H1 (cell line): ENCODE results near the gene PDE1C. TPM values are rescaled to one million over a fixed set of nuclear protein-coding genes. Genes with fewer than 3 reads are reported as not detected.

Source experiments
- CREB1 ChIP-seq: IDR thresholded peaks from 2 replicates; pipeline ENCODE4 v1.6.1; 2012; ENCODE audit warnings: inconsistent platforms
- YY1 ChIP-seq: IDR thresholded peaks from 2 replicates; pipeline ENCODE4 v1.6.1; 2011; ENCODE audit warnings: low read depth, mild to moderate bottlenecking, low read length
- polyA plus RNA-seq, 7 experiments: library from polyadenylated mRNA; depleted of rRNA in 3 of 7; stranded (reverse) in 5 of 7; unstranded in 2 of 7; fragments of >200 nt in 5 of 7; fragments of 200-250 nt in 2 of 7; gene quantifications; 1 replicate in 5 of 7; 2 replicates in 1 of 7; 4 replicates in 1 of 7; pipeline versions ENCODE4 v1.2.1 to v1.2.3, GENCODE V29; 2011 to 2013; ENCODE audit warnings: missing spikeins in 2 of 7, mixed read lengths in 2 of 7
- total RNA-seq: library from RNA; stranded (reverse); fragmentation: NEBNext Ultra II Directional; extraction: Animal tissue kit (Norgen Biotek cat#: 25700); gene quantifications from 2 replicates; pipeline ENCODE4 v1.2.1, GENCODE V29; 2021
- TF ChIP-seq, protein P1 (sequence below): IDR thresholded peaks from 2 replicates; pipeline ENCODE4 v1.6.1; 2012; ENCODE audit warnings: low read length, inconsistent platforms
- TF ChIP-seq, protein P2 (sequence below): IDR thresholded peaks from 2 replicates; pipeline ENCODE4 v1.6.1; 2011; ENCODE audit warnings: low read length, improper control_type of control experiment

Gene PDE1C
- total and polyA plus RNA-seq, 2 of the 8 experiments (the other 6 are each of a cell fraction or from before 2014, with no cell fraction given), result 0.11 to 1.1 TPM

DNA sequence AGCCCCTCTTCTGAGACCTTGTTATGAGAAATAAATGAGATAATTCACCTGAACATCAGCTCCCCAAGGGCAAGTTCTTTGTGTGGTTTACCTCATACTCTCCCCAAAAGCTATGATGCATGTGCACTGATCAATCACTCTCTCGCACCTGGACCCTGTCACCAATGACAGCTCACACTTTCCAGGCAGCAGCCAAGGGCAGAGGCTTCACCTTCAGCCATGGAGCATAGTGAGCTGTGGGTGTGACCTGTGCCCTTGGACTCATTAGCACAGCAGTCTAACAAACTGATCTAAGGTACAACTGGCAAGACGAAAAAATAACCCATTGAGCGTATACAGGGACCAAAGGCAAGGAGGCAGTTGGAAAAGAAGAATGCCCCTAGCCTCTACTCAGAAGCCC, 17.0 kb downstream of the PDE1C start (continued):
- TF ChIP-seq, protein P1, sequence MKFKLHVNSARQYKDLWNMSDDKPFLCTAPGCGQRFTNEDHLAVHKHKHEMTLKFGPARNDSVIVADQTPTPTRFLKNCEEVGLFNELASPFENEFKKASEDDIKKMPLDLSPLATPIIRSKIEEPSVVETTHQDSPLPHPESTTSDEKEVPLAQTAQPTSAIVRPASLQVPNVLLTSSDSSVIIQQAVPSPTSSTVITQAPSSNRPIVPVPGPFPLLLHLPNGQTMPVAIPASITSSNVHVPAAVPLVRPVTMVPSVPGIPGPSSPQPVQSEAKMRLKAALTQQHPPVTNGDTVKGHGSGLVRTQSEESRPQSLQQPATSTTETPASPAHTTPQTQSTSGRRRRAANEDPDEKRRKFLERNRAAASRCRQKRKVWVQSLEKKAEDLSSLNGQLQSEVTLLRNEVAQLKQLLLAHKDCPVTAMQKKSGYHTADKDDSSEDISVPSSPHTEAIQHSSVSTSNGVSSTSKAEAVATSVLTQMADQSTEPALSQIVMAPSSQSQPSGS, result no peak
- TF ChIP-seq CREB1 (no peak), YY1 (no peak)
- TF ChIP-seq, protein P2, sequence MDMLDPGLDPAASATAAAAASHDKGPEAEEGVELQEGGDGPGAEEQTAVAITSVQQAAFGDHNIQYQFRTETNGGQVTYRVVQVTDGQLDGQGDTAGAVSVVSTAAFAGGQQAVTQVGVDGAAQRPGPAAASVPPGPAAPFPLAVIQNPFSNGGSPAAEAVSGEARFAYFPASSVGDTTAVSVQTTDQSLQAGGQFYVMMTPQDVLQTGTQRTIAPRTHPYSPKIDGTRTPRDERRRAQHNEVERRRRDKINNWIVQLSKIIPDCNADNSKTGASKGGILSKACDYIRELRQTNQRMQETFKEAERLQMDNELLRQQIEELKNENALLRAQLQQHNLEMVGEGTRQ, result no peak
